Mesothelial cell of epicardium (in vitro differentiated cells): ENCODE measurements around the gene GPRC5A. TPM values are rescaled to one million over a fixed set of nuclear protein-coding genes. Genes with fewer than 3 reads are reported as not detected.
A peak's percentile ranks its signal among the peaks of the same experiment; 100 is the strongest.

Experiments
- DNase-seq, 2 experiments: peaks; one replicate each; pipeline ENCODE4 v3.0.0; 2021; ENCODE audit warnings: low spot score in 2 of 2; ENCODE audit not compliant: unreplicated experiment in 2 of 2
- H3K27ac Mint-ChIP-seq: 2 replicates; pipeline ENCODE4 v1.8.0; 2021; ENCODE audit warnings: mixed read lengths
- H3K27me3 Mint-ChIP-seq: 2 replicates; pipeline ENCODE4 v1.8.0; 2021; ENCODE audit warnings: low read depth, mixed read lengths
- H3K36me3 Mint-ChIP-seq: 2 replicates; pipeline ENCODE4 v1.8.0; 2021; ENCODE audit warnings: mixed read lengths
- H3K4me1 Mint-ChIP-seq: 2 replicates; pipeline ENCODE4 v1.8.0; 2021; ENCODE audit warnings: mixed read lengths
- H3K4me3 Mint-ChIP-seq: 2 replicates; pipeline ENCODE4 v1.8.0; 2021; ENCODE audit warnings: mild to moderate bottlenecking, moderate library complexity, mixed read lengths
- H3K9me3 Mint-ChIP-seq: 2 replicates; pipeline ENCODE4 v1.8.0; 2021; ENCODE audit warnings: mixed read lengths
- total RNA-seq: library from RNA; stranded (reverse); gene quantifications from 3 replicates; pipeline ENCODE4 v1.2.1, GENCODE V29; 2021
- TF ChIP-seq, protein P1 (sequence below): fragments of 200-600 bp; sonication (generic); IDR thresholded peaks from one replicate; pipeline ENCODE4 v1.5.0; 2021; ENCODE audit warnings: antibody characterized with exemption; ENCODE audit not compliant: unreplicated experiment

Gene GPRC5A
- total RNA-seq, 1 donor from 2014 or later: 108 TPM

DNA sequence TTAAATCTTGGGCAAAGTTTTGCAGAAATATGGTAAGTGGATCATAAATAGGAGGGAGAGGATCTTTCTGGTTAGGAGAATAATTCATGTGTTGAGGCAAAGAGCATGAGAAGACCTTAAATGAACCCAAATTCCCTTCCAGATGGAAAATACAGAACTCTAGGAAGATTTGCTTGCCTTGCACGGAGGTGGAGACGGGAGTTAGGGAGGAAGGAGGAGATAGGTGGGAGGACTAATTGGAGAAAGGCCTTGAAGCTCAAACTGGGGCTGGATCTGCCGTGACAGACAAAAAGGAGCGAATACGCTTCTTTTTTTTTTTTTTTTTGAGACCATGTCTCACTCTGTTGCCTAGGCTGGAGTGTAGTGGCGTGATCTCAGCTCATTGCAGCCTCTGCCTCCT lies 5.9 kb downstream of the GPRC5A start:
- no peak for DNase-seq
- Mint-ChIP-seq H3K9me3 (no peaks in the 10 kb centered on the region), H3K27ac (no peak overlapping the region), H3K4me1 (peaks cover 61% of the 10 kb centered on the region), H3K4me3 (no peak overlapping the region), H3K36me3 (peaks cover 5% of the 10 kb centered on the region), H3K27me3 (no peaks in the 10 kb centered on the region)
- TF ChIP-seq, protein P1, sequence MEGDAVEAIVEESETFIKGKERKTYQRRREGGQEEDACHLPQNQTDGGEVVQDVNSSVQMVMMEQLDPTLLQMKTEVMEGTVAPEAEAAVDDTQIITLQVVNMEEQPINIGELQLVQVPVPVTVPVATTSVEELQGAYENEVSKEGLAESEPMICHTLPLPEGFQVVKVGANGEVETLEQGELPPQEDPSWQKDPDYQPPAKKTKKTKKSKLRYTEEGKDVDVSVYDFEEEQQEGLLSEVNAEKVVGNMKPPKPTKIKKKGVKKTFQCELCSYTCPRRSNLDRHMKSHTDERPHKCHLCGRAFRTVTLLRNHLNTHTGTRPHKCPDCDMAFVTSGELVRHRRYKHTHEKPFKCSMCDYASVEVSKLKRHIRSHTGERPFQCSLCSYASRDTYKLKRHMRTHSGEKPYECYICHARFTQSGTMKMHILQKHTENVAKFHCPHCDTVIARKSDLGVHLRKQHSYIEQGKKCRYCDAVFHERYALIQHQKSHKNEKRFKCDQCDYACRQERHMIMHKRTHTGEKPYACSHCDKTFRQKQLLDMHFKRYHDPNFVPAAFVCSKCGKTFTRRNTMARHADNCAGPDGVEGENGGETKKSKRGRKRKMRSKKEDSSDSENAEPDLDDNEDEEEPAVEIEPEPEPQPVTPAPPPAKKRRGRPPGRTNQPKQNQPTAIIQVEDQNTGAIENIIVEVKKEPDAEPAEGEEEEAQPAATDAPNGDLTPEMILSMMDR: no peak

DNA sequence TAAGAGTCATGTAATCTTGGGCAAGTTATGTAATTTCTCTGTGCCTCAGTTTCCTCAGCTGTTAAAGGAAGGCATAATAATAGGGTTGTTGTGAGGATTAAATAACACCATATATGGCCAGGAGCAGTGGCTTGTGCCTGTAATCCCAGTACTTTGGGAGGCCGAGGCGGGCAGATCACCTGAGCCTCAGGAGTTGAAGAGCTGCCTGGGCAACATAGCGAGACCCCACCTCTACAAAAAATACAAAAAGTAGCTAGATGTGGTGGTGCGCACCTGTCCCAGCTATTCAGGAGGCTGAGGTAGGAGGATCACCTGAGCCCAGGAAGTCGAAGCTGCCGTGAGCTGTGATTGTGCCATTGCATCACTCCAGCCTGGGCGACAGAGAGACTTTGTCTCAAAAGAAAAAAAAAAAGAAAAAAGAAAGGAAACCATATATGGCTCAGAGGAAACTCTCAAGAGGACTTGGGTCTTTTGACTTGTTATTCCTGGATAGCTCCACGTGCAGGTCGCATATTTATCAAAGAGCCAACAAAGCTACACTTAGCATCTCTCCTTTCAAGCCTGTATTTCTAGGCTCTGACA lies 6.9 kb downstream of the GPRC5A start:
- peaks cover 5% of the 10 kb centered on the region for H3K36me3 Mint-ChIP-seq
- H3K27ac Mint-ChIP-seq: peak overlapping the region; percentile 13
- TF ChIP-seq, protein P1: no peak
- no peaks in the 10 kb centered on the region for H3K9me3 Mint-ChIP-seq
- DNase-seq: no peak
- peaks cover 54% of the 10 kb centered on the region for H3K4me1 Mint-ChIP-seq
- H3K27me3 Mint-ChIP-seq: no peaks in the 10 kb centered on the region
- no peak overlapping the region for H3K4me3 Mint-ChIP-seq

DNA sequence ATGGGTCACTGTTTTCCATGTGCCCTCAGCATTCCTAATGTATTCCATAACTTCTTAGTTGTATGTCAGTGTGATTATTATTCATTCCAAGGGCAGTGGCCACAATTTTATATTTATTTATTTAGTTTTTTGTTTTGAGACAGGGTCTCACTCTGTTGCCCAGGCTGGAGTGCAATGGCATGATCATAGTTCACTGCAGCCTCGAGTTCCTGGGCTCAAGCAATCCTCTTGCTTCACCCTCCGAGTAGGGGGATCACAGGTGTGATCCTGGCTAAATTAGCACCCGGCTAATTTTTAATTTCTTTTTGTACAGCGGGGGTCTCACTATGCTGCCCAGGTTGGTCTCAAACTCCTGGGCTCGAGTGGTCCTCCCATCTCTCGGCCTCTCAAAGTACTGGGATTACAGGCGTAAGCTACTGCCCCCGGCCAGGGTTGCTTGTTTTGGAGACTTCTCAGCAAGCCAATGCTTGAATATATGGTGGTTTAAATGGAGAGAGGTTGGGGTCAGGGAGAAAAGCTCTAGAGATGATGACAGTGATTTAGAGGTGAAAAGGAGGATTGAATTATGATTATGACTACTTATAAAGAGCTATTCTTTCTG lies 7.6 kb downstream of the GPRC5A start:
- no peaks in the 10 kb centered on the region for H3K27me3 Mint-ChIP-seq

GRCh38 chr12:12899530-12900380 lies 8.4 kb downstream of the GPRC5A start:
- Mint-ChIP-seq H3K27me3 (no peaks in the 10 kb centered on the region), H3K4me1 (peaks cover 57% of the 10 kb centered on the region), H3K4me3 (no peak overlapping the region), H3K27ac (peak overlapping the region; percentile 17), H3K36me3 (peaks cover 5% of the 10 kb centered on the region), H3K9me3 (no peaks in the 10 kb centered on the region)
- DNase-seq: no peak
- TF ChIP-seq, protein P1: no peak

More for the DNA sequence above, 7.6 kb downstream of the GPRC5A start:
- H3K9me3 Mint-ChIP-seq: no peaks in the 10 kb centered on the region
- no peak for DNase-seq
- H3K27ac Mint-ChIP-seq: no peak overlapping the region
- no peak overlapping the region for H3K4me3 Mint-ChIP-seq
- peaks cover 5% of the 10 kb centered on the region for H3K36me3 Mint-ChIP-seq
- TF ChIP-seq, protein P1: no peak
- H3K4me1 Mint-ChIP-seq: peaks cover 55% of the 10 kb centered on the region

- Mint-ChIP-seq H3K36me3 (peaks cover 8% of the 10 kb centered on the region), H3K4me3 (no peak overlapping the region), H3K9me3 (no peaks in the 10 kb centered on the region), H3K4me1 (peaks cover 53% of the 10 kb centered on the region), H3K27ac (no peak overlapping the region), H3K27me3 (no peaks in the 10 kb centered on the region)
- TF ChIP-seq, protein P1: no peak
- no peak for DNase-seq
These were observed 9.4 kb downstream of the GPRC5A start for GRCh38 chr12:12900786-12901157.
